GM21723 (cell line): Measurements from ENCODE around the gene NT5C2.
"Not testable (repeated sequence)": the region's sequence is repeated elsewhere in the genome, so short reads cannot be mapped to it uniquely, and the experiment has no call there.

Experiments used
- ATAC-seq: cut with Tn5 transposase; IDR thresholded peaks from one replicate; pipeline ENCODE4 v1.9.1; 2021; ENCODE audit warnings: mild to moderate bottlenecking, moderate library complexity; ENCODE audit not compliant: unreplicated experiment

Gene NT5C2

DNA sequence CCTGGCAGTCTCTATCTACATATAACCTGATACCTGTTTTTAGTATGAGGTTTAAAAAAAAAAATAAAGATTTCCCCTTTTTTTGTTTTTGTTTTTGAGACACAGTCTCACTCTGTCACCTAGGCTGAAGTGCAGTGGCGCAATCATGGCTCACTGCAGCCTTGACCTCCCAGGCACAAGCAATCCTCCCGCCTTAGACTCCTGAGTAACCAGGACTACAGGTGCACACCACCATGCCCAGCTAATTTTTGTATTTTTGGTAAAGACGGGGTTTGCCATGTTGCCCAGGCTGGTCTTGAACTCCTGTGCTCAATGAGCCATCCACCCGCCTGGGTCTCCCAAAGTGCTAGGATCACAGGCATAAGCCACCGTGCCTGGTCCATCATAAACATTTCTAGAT, 25.5 kb downstream of the NT5C2 start:
- not testable (repeated sequence) for ATAC-seq

DNA sequence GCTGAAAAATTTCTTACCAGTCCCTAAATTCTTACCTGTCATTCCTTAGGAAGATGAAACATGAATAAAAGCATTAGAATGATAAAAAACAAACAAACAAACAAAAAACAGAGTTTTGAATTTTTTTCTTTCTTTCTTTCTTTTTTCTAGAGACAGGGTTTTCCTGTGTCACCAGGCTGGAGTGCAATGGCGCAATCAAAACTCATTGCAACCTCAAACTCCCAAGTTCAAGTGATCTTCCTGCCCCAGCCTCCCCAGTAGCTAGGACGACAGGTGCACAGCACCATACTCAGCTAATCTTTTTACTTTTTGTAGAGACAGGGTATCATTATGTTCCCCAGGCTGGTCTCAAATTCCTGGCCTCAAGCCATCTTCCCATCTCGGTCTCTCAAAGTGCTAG, 26.5 kb downstream of the NT5C2 start:
- no peak for ATAC-seq

DNA sequence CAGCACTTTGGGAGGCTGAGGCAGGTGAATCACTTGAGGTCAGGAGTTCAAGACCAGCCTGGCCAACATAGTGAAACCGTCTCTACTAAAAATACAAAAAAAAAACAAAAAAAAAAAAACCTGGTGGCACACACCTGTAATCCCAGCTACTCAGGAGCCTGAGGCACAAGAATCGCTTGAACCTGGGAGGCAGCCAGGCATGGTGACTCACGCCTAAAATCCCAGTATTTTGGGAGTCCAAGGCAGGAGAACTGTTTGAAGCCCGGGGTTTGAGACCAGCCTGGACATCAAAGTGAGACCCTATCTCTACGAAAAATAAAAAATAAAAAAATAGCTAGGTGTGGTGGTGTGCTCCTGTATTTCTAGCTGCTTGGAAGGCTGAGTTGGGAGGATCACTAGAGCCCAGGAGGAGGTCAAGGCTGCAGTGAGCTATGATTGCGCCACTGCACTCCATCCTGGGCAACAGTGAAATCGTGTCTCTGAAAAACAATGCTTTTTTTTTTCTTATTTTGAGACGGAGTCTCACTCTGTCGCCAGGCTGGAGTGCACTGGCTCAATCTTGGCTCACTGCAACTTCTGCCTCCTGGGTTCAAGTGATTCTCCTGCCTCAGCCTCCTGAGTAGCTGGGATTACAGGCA, 29.2 kb downstream of the NT5C2 start:
- ATAC-seq = not testable (repeated sequence)

DNA sequence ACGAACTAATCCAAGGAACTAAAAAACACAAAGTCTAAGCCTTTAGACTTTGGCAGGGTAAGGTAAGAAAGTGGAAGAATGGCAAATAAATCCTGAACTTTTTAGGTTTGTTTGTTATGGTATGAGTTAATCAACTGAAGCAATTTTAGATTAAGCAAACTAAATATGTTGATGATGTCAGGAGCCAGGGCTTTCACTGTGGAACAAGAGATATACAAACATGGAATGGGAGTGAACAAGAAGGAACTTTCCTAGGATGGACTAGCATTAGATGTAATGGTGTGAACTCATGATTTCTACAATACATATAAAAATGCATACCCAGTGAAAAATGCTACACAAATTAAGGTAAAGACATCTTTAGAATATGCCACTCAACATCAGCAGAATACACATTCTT, 35.8 kb downstream of the NT5C2 start:
- no peak for ATAC-seq

DNA sequence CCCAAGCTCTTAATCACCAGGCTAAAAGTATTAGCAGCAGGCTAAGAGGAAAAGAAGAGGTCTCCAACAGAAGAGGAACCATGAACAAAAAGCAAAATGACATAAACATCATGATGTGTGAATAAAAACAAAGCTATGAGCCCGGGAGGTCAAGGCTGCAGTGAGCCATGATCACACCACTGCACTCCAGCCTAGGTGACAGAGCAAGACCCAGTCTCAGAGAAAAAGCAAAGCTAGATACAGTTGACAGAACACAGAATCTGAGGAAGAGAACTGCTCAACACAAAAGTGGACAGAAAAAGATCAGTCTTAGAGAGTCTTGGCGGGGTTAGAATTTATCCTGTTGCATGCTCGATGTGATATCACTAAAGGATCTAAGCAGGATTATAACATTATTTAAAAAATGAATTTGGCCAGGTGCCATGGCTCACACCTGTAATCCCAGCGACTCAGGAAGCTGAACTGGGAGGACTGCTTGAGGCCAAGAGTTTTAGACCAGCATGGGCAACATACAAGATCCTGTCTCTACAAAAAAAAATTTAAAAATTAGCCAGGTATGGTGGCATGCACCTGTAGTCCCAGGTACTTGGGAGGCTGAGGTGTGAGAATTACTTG, 37.5 kb downstream of the NT5C2 start:
- ATAC-seq = no peak

DNA sequence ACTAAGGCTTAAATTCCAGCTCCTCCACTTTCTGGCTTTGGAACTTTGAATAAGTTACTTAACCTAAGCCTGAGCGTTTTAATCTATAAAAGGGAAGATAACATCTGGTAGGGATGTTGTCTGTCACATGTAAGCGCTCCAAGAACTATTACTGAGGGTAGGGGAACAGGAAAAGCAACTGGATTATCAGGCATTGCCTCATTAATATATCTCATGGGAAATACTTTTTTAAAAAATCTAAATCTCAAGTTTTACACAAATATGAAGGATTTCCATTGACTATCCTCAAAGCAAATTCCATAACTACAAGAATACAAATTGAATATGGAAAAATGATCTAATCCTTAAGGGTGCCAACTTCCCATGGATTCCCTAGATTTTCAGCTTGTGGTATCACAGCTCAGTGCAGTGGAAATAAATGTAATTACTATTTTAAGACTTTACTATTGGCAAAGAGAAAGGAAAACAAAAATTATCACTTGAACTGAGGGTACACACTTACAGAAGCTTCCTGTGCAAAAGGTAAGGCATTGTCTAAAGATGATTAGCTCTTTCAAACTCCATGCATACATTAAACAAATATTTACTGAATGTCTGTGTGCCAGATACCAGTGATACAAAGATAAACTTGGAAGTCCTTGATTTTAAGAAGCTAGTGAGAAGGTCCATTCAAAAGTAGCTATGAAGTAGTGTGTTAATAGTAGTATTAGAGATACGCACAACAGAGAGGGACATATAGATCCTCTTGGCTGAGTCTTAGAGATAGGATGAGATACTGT, 38.4 kb downstream of the NT5C2 start:
- no peak for ATAC-seq

DNA sequence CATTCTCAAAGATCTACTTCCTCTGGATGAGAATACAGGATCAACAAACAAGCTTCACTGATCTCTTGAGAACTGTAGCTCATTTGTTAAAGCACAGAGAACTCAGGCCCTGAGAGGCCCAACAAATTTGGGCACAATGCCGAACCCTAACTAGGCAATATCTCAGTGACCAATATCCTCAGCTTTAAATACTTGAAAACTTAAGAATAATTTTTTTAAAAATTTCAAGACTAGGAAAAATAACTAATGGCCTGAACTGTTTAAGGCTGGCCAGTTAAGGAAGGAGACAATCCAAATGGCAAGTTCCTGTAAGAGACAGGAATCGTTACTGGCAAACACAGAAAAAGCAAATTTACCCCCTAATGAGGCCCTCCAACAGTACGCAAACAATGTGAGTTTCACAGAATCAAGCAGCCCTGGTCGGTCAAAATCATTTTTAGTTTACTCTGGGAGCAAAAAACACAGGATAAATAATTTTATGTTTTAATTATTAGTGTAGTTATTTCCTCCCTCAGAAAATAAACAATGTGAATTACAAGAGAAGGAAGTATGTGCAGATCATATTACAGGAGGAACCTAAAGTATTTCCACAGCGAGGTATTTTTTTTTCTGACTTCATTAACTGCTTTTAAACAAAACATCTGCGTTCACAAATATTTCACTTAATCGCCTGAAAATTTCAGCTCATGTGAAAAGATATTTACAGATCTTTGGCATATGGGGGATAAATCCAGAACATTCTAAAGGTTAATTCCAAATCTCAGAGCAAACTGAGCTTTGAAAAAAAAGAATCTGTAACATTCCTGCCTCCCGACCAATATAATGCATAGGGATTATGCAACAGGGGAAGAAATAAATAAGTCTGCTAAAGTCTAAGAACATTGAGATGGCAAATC, 39.5 kb downstream of the NT5C2 start:
- no peak for ATAC-seq

DNA sequence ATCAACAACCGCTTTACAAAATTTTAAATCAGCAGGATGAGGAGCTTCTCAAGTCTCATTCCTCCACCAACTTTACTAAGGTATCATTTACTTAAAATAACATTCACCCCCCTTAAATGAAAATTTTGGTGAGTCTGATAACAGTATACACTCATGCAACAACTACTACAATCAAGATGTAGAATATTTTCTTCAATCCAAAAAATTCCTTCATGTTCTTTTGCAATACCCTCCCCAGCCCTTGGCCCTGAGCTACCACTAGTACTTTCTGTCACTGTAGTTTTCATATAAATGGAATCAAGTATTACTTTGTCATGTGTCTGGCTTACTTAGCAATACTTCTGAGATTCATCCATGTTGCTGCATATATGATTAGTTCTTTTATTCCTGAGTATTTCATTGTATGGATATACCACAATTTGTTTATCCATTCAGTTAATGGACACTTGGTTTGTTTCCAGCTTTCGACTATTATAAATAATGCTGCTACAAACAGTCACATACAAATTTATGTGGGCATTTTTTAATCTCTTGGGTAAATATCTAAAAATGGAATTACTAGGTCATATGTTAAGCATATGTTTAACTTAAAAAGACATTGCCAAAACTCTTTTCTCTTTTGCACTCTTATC, 43.0 kb downstream of the NT5C2 start:
- no peak for ATAC-seq

DNA sequence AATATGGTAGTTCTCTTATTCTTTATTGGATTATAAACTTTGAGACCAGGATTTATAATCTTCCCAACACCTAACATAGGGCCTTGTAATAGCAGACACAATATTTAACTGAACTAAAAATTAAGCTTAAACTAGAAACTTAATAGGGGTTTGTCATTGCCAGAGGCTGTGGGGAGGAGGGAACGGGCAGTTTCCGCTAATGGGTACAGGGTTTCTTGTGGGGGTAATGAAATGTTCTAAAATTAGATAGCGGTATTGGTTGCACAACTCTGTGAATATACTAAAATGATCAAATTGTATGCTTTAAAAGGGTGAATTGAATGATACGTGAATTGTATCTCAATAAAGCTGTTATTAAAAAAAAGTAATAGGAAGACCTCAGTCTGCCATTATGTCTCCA, 45.4 kb downstream of the NT5C2 start:
- ATAC-seq = no peak

DNA sequence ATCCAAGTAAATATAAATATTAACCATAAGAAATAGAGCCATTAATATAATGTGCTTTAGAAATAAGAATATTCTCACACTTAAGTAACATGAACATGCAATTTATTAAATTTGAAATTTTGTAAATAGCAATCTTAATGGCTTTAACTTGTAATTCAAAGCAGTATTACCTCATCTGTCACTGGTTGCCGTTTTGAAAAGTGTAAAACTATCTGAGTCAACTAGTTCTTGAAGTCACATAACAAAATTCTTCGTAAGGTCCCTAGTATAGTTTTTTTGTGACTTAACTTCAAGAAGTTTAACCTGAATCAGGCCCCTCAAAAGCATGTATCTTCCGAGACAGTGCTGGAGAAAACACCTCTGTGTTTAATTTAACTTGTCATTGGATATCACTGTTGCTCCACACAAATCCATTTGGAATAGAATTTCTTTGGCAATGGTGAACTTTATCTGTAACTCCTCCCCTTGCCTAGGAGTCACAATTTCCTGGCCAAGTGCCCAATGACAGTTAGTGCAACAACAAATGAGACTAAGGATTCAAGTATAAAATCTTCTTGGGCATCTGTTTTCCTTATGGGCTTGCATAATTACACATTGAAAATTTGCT, 47.1 kb downstream of the NT5C2 start:
- no peak for ATAC-seq

DNA sequence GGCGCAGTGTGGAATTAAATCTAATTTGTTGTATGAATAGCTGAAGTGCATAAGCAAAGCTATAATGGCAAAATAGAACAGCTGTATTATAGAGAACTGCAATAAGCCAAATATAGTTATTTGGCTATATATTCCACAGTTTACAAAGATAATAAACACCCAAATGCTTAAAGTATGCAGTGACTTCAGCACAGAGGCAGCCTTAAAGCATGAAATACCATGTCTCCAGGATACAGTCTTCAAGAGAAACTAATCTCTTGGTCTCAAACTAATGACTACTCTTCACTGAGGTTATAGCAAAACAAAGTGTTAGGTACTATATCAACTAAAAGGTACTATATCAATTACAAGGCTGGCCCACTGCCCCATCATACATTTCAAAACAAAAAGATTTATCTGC, 48.0 kb downstream of the NT5C2 start:
- ATAC-seq = no peak

DNA sequence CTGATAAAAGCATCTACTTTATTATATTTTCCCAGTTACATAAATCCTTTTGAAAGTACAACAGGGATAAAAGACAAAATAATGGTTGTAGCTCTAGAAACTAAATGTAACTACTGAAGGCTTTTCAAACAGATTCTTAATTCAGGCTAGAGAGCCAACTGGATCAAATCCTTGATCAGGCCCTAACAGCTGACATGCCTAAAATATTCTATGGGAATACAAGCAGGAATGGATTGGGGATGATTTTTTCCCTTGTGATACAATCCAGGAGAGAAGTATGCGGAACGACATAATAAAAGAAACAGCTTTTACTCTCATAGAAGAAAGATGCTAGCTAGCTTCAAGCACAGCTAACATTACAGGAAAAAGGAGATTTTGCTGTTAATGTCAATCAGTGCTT, 49.0 kb downstream of the NT5C2 start:
- no peak for ATAC-seq

DNA sequence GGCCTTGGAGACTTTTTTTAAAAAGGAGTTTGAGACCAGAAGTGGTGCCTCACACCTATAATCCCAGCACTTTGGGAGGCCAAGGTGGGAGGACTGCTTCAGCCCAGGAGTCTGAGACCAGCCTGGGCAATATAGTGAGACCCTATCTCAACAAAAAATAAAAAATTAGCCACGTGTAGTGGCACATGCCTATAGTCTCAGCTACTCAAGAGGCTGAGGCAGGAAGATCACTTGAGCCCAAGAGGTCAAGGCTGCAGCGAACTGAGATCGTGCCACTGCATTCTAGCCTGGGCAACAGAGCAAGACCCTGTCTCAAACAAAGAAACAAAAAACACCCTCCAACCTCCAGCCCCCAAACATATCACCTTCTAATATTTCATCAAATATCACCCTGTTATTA, 49.4 kb downstream of the NT5C2 start:
- ATAC-seq = not testable (repeated sequence)

DNA sequence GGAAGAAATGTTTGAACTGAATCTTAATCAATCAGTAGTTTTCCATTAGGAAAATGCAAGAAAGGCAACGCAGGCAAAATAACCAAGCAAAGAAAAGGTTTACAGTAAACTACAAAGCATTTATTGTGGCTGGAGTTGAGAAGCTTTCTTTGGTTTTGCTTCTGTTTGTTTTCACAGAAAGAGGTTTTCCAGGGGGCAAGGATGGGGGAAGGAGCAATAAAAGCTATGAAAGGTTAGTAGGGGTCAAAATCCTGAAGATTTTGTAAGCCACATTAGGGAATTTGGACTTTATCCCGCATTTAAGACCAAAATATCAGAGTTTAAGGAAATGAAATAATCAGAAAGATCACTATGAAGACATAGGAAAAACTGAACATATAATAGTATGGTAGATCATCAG, 51.1 kb downstream of the NT5C2 start:
- ATAC-seq = no peak

DNA sequence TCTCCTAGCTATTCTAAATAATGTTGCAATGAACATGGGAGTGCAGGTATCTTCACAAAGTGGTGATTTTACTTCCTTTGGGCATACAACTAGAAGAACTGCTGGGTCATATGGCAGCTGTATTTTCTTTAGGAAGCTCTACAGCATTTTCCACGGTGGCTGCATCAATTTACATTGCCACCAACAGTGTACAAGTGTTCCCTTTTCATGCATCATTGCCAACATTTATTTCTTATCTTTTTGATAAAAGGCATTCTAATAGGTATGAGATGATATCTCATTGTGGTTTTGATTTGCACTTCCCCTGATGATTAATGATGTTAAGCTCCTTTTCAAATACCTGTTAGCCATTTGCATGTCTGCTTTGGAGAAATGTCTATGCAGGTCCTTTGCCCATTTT, 52.6 kb downstream of the NT5C2 start:
- ATAC-seq = no peak

DNA sequence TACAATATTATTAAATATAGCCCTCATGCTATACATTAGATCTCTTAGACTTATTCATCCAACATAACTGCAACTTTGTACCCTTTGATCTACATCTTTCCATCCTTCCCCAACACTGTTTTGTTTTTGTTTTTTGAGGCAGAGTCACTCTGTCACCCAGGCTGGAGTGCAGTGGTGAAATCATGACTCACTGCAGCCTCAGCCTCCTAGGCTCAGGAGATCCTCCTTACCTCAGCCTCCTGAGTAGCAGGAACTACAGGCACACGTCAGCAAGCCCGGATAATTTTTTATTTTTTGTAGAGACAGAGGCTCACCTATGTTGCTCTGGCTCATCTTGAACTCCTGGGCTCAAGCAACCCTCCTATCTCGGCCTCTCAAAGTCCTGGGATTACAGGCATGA, 53.3 kb downstream of the NT5C2 start:
- no peak for ATAC-seq

DNA sequence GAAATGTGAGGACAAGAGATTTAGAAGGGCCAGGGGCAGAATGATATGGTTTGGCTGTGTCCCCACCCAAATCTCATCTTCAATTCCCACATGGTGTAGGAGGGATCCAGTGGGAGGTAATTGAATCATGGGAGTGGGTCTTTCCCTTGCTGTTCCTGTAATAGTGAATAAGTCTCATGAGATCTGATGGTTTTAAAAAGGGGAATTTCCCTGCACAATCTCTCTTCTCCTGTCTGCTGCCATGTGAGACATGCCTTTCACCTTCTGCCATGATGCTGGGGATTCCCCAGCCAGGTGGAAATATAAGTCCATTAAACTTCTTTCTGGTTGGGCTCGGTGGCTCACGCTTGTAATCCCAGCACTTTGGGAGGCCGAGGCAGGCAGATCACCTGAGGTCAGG, 57.9 kb downstream of the NT5C2 start:
- not testable (repeated sequence) for ATAC-seq

DNA sequence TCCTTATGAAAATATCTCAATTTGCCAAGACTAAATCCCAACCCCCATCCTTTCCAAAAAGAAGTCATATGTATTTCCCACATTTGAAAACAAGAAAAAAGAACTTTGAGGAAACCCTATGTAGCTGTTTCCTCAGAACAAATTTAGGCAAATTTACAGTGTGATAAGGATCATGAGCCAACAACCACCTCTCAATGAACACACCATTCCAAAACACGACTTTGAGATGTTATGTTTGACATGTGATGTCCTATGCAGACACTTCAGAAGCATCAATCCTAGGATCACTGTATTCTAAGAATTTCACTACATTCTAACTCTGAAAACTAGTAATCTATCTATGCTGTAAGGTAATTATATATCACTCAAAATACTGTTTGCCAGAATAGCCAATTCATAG, 62.2 kb downstream of the NT5C2 start:
- no peak for ATAC-seq

DNA sequence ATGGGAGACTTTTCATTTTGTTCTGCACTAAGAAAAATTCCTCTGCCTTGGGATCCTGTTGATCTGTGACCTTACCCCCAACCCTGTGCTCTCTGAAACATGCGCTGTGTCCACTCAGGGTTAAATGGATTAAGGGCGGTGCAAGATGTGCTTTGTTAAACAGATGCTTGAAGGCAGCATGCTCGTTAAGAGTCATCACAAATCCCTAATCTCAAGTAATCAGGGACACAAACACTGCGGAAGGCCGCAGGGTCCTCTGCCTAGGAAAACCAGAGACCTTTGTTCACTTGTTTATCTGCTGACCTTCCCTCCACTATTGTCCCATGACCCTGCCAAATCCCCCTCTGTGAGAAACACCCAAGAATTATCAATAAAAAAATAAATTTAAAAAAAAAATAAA, 62.9 kb downstream of the NT5C2 start:
- not testable (repeated sequence) for ATAC-seq

DNA sequence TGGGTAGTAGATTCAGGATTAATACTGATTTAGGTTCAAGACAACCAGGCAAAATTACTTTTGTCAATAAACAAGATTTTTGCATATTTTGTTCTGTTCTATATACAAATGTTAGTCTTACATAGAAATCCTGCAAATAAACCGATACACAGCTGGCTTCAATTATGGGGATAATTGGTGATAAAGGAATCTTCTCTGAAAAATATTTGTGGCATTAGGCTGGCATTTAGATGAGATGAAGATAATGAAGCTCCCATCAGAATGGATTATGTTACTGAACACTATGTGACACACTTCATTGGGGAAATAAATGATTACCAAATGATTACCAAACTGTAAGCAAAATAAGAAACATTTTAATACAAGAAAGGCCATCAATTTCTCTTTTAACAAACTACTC, 65.8 kb downstream of the NT5C2 start:
- no peak for ATAC-seq
